SU-DHL-6 (cell line): ENCODE measurements around the gene FAT1.

Source experiments
- EZH2phosphoT487 ChIP-seq: fragments of 200-600 bp; sonication (generic), shearing (Covaris generic); conservative IDR thresholded peaks from 2 replicates; pipeline ENCODE4 v1.6.1; 2018; ENCODE audit warnings: mild to moderate bottlenecking, antibody characterized with exemption, low read length, moderate library complexity, mixed read lengths
- TF ChIP-seq, protein P1 (sequence below): fragments of 200-600 bp; sonication (generic); IDR thresholded peaks from one replicate; pipeline ENCODE4 v1.5.1; 2017; ENCODE audit warnings: antibody characterized with exemption, mild to moderate bottlenecking, low read length, moderate library complexity; ENCODE audit not compliant: insufficient read depth, poor library complexity, severe bottlenecking

DNA sequence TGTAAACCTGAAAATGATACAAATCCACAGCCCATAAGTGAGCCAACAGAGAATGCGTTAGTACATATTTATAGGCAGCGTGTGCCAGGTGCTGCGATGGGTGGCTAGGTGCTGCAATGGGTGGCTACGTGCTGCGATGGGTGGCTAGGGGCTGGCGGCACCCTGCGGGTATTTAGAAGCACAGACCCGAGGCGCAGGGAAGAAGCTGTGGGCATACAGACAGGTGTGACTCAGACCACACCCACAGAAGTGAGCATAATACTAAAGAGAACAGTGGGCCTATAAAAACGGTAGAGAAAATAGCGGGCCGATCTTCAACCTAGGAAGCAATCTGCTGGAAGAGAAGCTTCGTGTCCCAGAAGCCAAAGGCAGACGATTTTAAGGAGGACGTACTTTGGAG is 81.1 kb downstream of the FAT1 start:
- TF ChIP-seq, protein P1, sequence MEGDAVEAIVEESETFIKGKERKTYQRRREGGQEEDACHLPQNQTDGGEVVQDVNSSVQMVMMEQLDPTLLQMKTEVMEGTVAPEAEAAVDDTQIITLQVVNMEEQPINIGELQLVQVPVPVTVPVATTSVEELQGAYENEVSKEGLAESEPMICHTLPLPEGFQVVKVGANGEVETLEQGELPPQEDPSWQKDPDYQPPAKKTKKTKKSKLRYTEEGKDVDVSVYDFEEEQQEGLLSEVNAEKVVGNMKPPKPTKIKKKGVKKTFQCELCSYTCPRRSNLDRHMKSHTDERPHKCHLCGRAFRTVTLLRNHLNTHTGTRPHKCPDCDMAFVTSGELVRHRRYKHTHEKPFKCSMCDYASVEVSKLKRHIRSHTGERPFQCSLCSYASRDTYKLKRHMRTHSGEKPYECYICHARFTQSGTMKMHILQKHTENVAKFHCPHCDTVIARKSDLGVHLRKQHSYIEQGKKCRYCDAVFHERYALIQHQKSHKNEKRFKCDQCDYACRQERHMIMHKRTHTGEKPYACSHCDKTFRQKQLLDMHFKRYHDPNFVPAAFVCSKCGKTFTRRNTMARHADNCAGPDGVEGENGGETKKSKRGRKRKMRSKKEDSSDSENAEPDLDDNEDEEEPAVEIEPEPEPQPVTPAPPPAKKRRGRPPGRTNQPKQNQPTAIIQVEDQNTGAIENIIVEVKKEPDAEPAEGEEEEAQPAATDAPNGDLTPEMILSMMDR: no peak
- no peak for TF ChIP-seq EZH2phosphoT487
